PC-3 (cell line): Measurements from ENCODE around the gene FBXL5. TPM values are rescaled to one million over a fixed set of nuclear protein-coding genes. Genes with fewer than 3 reads are reported as not detected.
A peak's percentile ranks its signal among the peaks of the same experiment; 100 is the strongest.

ENCODE experiments used
- ATAC-seq: fragments of 200-7000 bp; cut with Tn5 transposase; 2 replicates; pipeline ENCODE4 v1.9.1; 2020; ENCODE audit warnings: mild to moderate bottlenecking, moderate library complexity
- BruUV-seq: library from RNA; stranded (reverse); fragments of 400-500 nt; replicated peaks from 2 replicates; lab custom pipeline; 2021; lab: Mats Ljungman, UMichigan
- CTCF ChIA-PET: fragments of 300-600 bp; sonication (Branson Sonifier 250); formaldehyde crosslinking; loops from one replicate; lab custom pipeline; 2022; ENCODE audit warnings: antibody characterized with exemption; lab: Charles Lee
- POLR2A ChIA-PET: fragments of 300-600 bp; sonication (Branson Sonifier 250); formaldehyde crosslinking; loops from one replicate; lab custom pipeline; 2022; ENCODE audit warnings: antibody characterized with exemption; ENCODE audit not compliant: unreplicated experiment; lab: Charles Lee
- DNase-seq: peaks from one replicate; pipeline ENCODE4 v3.0.0-alpha.2; 2015
- H2AFZ ChIP-seq: fragments of 300-600 bp; sonication (generic); 2 replicates; pipeline ENCODE4 v1.6.0; 2016; ENCODE audit warnings: antibody characterized with exemption, low read length
- H3F3A ChIP-seq: fragments of 300-600 bp; sonication (generic); one replicate; pipeline ENCODE4 v1.6.0; 2017; ENCODE audit warnings: antibody characterized with exemption, low read length, control low read depth, mild to moderate bottlenecking; ENCODE audit not compliant: unreplicated experiment
- H3K27ac ChIP-seq: fragments of 300-600 bp; sonication (generic); 2 replicates; pipeline ENCODE4 v1.5.1; 2016; ENCODE audit warnings: mild to moderate bottlenecking, low read length
- H3K27me3 ChIP-seq: fragments of 300-600 bp; sonication (generic); 2 replicates; pipeline ENCODE4 v1.6.1; 2016; ENCODE audit warnings: low read length, mixed read lengths
- H3K36me3 ChIP-seq: fragments of 300-600 bp; sonication (generic); 2 replicates; pipeline ENCODE4 v1.6.1; 2016; ENCODE audit warnings: low read depth, mixed run types, low read length, mixed read lengths
- H3K4me1 ChIP-seq: fragments of 300-600 bp; sonication (generic); 2 replicates; pipeline ENCODE4 v1.5.1; 2016; ENCODE audit warnings: low read length; ENCODE audit not compliant: insufficient read depth
- H3K4me2 ChIP-seq: fragments of 300-600 bp; sonication (generic); 2 replicates; pipeline ENCODE4 v1.6.0; 2016; ENCODE audit warnings: low read length
- H3K4me3 ChIP-seq: fragments of 300-600 bp; sonication (generic); 2 replicates; pipeline ENCODE4 v1.5.1; 2016; ENCODE audit warnings: mild to moderate bottlenecking, low read length, mixed read lengths
- H3K79me2 ChIP-seq: fragments of 300-600 bp; sonication (generic); 2 replicates; pipeline ENCODE4 v1.6.1; 2017; ENCODE audit warnings: low read length, mixed read lengths
- H3K9ac ChIP-seq: fragments of 300-600 bp; sonication (generic); 2 replicates; pipeline ENCODE4 v1.6.0; 2016; ENCODE audit warnings: mild to moderate bottlenecking, low read length
- H3K9me2 ChIP-seq: fragments of 300-600 bp; sonication (generic); replicated peaks from 2 replicates; pipeline ENCODE4 v1.6.1; 2016; ENCODE audit warnings: mixed run types, low read length, mixed read lengths
- H3K9me3 ChIP-seq: fragments of 300-600 bp; sonication (generic); 2 replicates; pipeline ENCODE4 v1.6.1; 2016; ENCODE audit warnings: low read length, mixed read lengths
- H4K20me1 ChIP-seq: fragments of 300-600 bp; sonication (generic); 2 replicates; pipeline ENCODE4 v1.6.1; 2016; ENCODE audit warnings: low read length, mixed read lengths
- CTCF ChIP-seq: fragments of 300-600 bp; sonication (generic); conservative IDR thresholded peaks from 2 replicates; pipeline ENCODE4 v1.5.1; 2017; ENCODE audit warnings: antibody characterized with exemption, low read depth, mild to moderate bottlenecking, low read length
- EZH2 ChIP-seq: fragments of 300-600 bp; sonication (generic); IDR thresholded peaks from one replicate; pipeline ENCODE4 v1.6.1; 2017; ENCODE audit warnings: antibody characterized with exemption, mild to moderate bottlenecking, low read length; ENCODE audit not compliant: unreplicated experiment
- EZH2phosphoT487 ChIP-seq: fragments of 300-600 bp; sonication (generic); IDR thresholded peaks from 2 replicates; pipeline ENCODE4 v1.6.1; 2018; ENCODE audit warnings: mild to moderate bottlenecking, antibody characterized with exemption, low read length, borderline replicate concordance
- intact Hi-C: fragments of 100-400 bp; cut with micrococcal nuclease; formaldehyde crosslinking; loops from 2 replicates; pipeline ENCODE4 v1.9.0; 2023
- total RNA-seq: library from RNA; depleted of rRNA; stranded (reverse); fragments of >200 nt; gene quantifications from 2 replicates; pipeline ENCODE4 v1.2.3, GENCODE V29; 2014

The FBXL5 gene
- total RNA-seq, 1 experiment from 2014 or later, result 42.4 TPM

- Histone ChIP-seq H3K4me1 (peaks cover 23% of the 10 kb centered on the region), H3K27ac (peak overlapping the region; percentile 63), H3K4me2 (peak overlapping the region; percentile 57; the same call in 1 of the 2 replicates), H3K4me3 (no peak overlapping the region; the same call in 1 of the 2 replicates), H3K36me3 (peaks cover 8% of the 10 kb centered on the region; the same call in 1 of the 2 replicates), H3K9me2 (no peaks in the 10 kb centered on the region), H3F3A (no peaks in the 10 kb centered on the region), H3K79me2 (peaks cover 6% of the 10 kb centered on the region; the same call in 1 of the 2 replicates), H3K27me3 (no peaks in the 10 kb centered on the region), H3K9ac (no peak overlapping the region), H3K9me3 (no peaks in the 10 kb centered on the region), H4K20me1 (no peaks in the 10 kb centered on the region), H2AFZ (no peak overlapping the region)
- DNase-seq (peak; percentile 88), ATAC-seq (peak; percentile 96)
- no peak for TF ChIP-seq EZH2phosphoT487
- TF ChIP-seq CTCF, result no peak
- no peak for TF ChIP-seq EZH2
- POLR2A ChIA-PET, result no interaction called here
- CTCF ChIA-PET, result no interaction called here
- no TSS peak for BruUV-seq
- intact Hi-C loops, result loop anchor here (2.0 kb wide), 1 partner anchor 15 kb away; the partner anchor contains the start of gene FAM200B
Measured at GRCh38 chr4:15665753-15666365, 10.7 kb upstream of the FBXL5 start.

GRCh38 chr4:15659768-15660570, 4.8 kb upstream of the FBXL5 start:
- ChIA-PET POLR2A (no interaction called here), CTCF (no interaction called here)
- Histone ChIP-seq H3K79me2 (no peaks in the 10 kb centered on the region; the same call in 1 of the 2 replicates), H3K4me2 (no peak overlapping the region), H3K9me3 (no peaks in the 10 kb centered on the region), H3K9ac (no peak overlapping the region), H3K9me2 (no peaks in the 10 kb centered on the region), H3K4me3 (no peak overlapping the region), H4K20me1 (no peaks in the 10 kb centered on the region), H3K27me3 (no peaks in the 10 kb centered on the region), H3K36me3 (no peaks in the 10 kb centered on the region), H3K4me1 (peaks cover 6% of the 10 kb centered on the region; the same call in 1 of the 2 replicates), H3F3A (no peaks in the 10 kb centered on the region), H2AFZ (no peak overlapping the region), H3K27ac (no peak overlapping the region)
- no TSS peak for BruUV-seq
- ATAC-seq (no peak), DNase-seq (no peak)
- TF ChIP-seq EZH2phosphoT487 (no peak), CTCF (no peak), EZH2 (no peak)
- intact Hi-C loops, result no loop called here
